Thyroid gland (tissue), 4 donors: ENCODE data around the gene OMD. TPM values are rescaled to one million over a fixed set of nuclear protein-coding genes. Genes with fewer than 3 reads are reported as not detected.

Experiments
- DNase-seq, 2 donors: peaks; one replicate each; pipeline ENCODE4 v3.0.0-alpha.2; 2019
- H3K27ac ChIP-seq, 3 donors: fragments of 200-600 bp; sonication (generic); 1 replicate in 2 of 3; 2 replicates in 1 of 3; pipeline ENCODE4 v1.5.1; 2016 to 2019; ENCODE audit warnings: mild to moderate bottlenecking in 1 of 3, moderate library complexity in 1 of 3
- H3K27me3 ChIP-seq: fragments of 200-600 bp; sonication (generic); one replicate; pipeline ENCODE4 v1.5.1; 2019
- H3K36me3 ChIP-seq, 2 donors: fragments of 200-600 bp; sonication (generic); one replicate each; pipeline ENCODE4 v1.5.1; 2016 to 2019
- H3K4me1 ChIP-seq, 2 donors: fragments of 200-600 bp; sonication (generic); one replicate each; pipeline ENCODE4 v1.5.1; 2017 to 2019
- H3K4me3 ChIP-seq, 3 donors: fragments of 200-600 bp; sonication (generic); replicated peaks in 1 of 3; 1 replicate in 2 of 3; 2 replicates in 1 of 3; pipeline ENCODE4 v1.5.1; 2016; ENCODE audit warnings: mild to moderate bottlenecking in 1 of 3
- H3K9me3 ChIP-seq: fragments of 200-600 bp; sonication (generic); one replicate; pipeline ENCODE4 v1.5.1; 2017
- CTCF ChIP-seq, 6 experiments: fragments of 200-600 bp in 3 of 6; fragments of 450-650 bp in 3 of 6; sonication (generic) in 3 of 6; IDR thresholded peaks; one replicate each; pipeline ENCODE4 v1.5.1; 2016 to 2019; ENCODE audit warnings: antibody characterized with exemption in 6 of 6, mild to moderate bottlenecking in 2 of 6, inconsistent platforms in 1 of 6, moderate library complexity in 1 of 6
- POLR2A ChIP-seq, 2 donors: fragments of 450-650 bp; IDR thresholded peaks; one replicate each; pipeline ENCODE4 v1.6.1; 2017; ENCODE audit warnings: antibody characterized with exemption in 2 of 2, mild to moderate bottlenecking in 2 of 2, moderate library complexity in 1 of 2
- WGBS, 2 donors: methylation state at CpG; one replicate each; pipeline ENCODE4 v1.1.5; 2017; 5-methylcytosine and 5-hydroxymethylcytosine counted together
- intact Hi-C: fragments of 100-400 bp; cut with DNase I; formaldehyde crosslinking; loops from one replicate; pipeline ENCODE4 v1.15.1; 2023
- total RNA-seq, 4 donors: library from RNA; depleted of rRNA; stranded (reverse); fragments of >200 nt; gene quantifications; one replicate each; pipeline ENCODE4 v1.2.3, GENCODE V29; 2016

OMD gene
- total RNA-seq, 4 donors from 2014 or later, result 6.0 to 52.4 (median 16.6) TPM

- H3K27me3 ChIP-seq, result no peaks in the 10 kb centered on the region
- no peak overlapping the region for H3K27ac ChIP-seq
- DNase-seq, result no peak
- intact Hi-C loops, result no loop called here
- H3K4me3 ChIP-seq, result no peak overlapping the region
- no peaks in the 10 kb centered on the region for H3K36me3 ChIP-seq
- peaks cover 0 to 7% of the 10 kb centered on the region in 2 donors for H3K4me1 ChIP-seq
- 87 to 93% methylated on average over 6 of the region's 6 CpGs for WGBS, 2 donors
- TF ChIP-seq POLR2A (IDR thresholded peaks at IDR 0.05), result no peak
- H3K9me3 ChIP-seq, result no peaks in the 10 kb centered on the region
These were observed 16.4 kb upstream of the OMD start for GRCh38 chr9:92440751-92441046.

- Histone ChIP-seq H3K4me1 (peaks cover 0 to 7% of the 10 kb centered on the region in 2 donors), H3K36me3 (no peaks in the 10 kb centered on the region), H3K4me3 (no peak overlapping the region), H3K27ac (no peak overlapping the region), H3K9me3 (no peaks in the 10 kb centered on the region), H3K27me3 (no peaks in the 10 kb centered on the region)
- TF ChIP-seq POLR2A (IDR thresholded peaks at IDR 0.05) (no peak), CTCF (IDR thresholded peaks at IDR 0.05) (no peak)
- intact Hi-C loops, result no loop called here
- WGBS, 2 donors, result 88 to 91% methylated on average over 5 of the region's 5 CpGs
- no peak for DNase-seq
These were observed 15.9 kb upstream of the OMD start for GRCh38 chr9:92439921-92440750.

- intact Hi-C loops, result no loop called here
- DNase-seq, result no peak
- no peaks in the 10 kb centered on the region for H3K4me1 ChIP-seq
These were observed 14.7 kb upstream of the OMD start for GRCh38 chr9:92438900-92439526.

GRCh38 chr9:92435263-92435662, 11.0 kb upstream of the OMD start:
- no peaks in the 10 kb centered on the region for H3K9me3 ChIP-seq
- H3K36me3 ChIP-seq, result no peaks in the 10 kb centered on the region
- H3K27me3 ChIP-seq, result no peaks in the 10 kb centered on the region
- no peak overlapping the region for H3K27ac ChIP-seq
- TF ChIP-seq CTCF (IDR thresholded peaks at IDR 0.05) (no peak), POLR2A (IDR thresholded peaks at IDR 0.05) (no peak)
- WGBS, 2 donors, result 88 to 94% methylated on average over 1 of the region's 1 CpG
- no peak for DNase-seq
- intact Hi-C loops, result no loop called here
- no peak overlapping the region for H3K4me3 ChIP-seq
- no peaks in the 10 kb centered on the region for H3K4me1 ChIP-seq

More at GRCh38 chr9:92438900-92439526, 14.7 kb upstream of the OMD start:
- no peaks in the 10 kb centered on the region for H3K27me3 ChIP-seq
- no peak for TF ChIP-seq POLR2A (IDR thresholded peaks at IDR 0.05)
- no peak for TF ChIP-seq CTCF (IDR thresholded peaks at IDR 0.05)
- H3K27ac ChIP-seq, result no peak overlapping the region
- 82 to 87% methylated on average over 5 of the region's 5 CpGs for WGBS, 2 donors
- no peaks in the 10 kb centered on the region for H3K9me3 ChIP-seq
- H3K4me3 ChIP-seq, result no peak overlapping the region
- no peaks in the 10 kb centered on the region for H3K36me3 ChIP-seq

- 91 to 92% methylated on average over 5 of the region's 5 CpGs for WGBS, 2 donors
- TF ChIP-seq POLR2A (IDR thresholded peaks at IDR 0.05) (no peak), CTCF (IDR thresholded peaks at IDR 0.05) (no peak)
- no peak for DNase-seq
- H3K4me1 ChIP-seq, result no peaks in the 10 kb centered on the region
- H3K27me3 ChIP-seq, result no peaks in the 10 kb centered on the region
- no peak overlapping the region for H3K4me3 ChIP-seq
- H3K27ac ChIP-seq, result no peak overlapping the region
- H3K36me3 ChIP-seq, result no peaks in the 10 kb centered on the region
- no peaks in the 10 kb centered on the region for H3K9me3 ChIP-seq
- intact Hi-C loops, result no loop called here
These were observed 8.8 kb upstream of the OMD start for GRCh38 chr9:92432972-92433548.
